Breast epithelium (tissue), 4 donors: ENCODE measurements around the gene ASS1. TPM values are rescaled to one million over a fixed set of nuclear protein-coding genes. Genes with fewer than 3 reads are reported as not detected.

Experiments
- DNase-seq, 2 donors: peaks; one replicate each; pipeline ENCODE4 v3.0.0-alpha.2; 2019; ENCODE audit warnings: low spot score in 2 of 2
- H3K27ac ChIP-seq, 2 donors: fragments of 200-600 bp; sonication (generic) in 1 of 2; one replicate each; pipeline ENCODE4 v1.5.1; 2016 to 2019; ENCODE audit warnings: mild to moderate bottlenecking in 1 of 2
- H3K27me3 ChIP-seq, 2 donors: fragments of 200-600 bp; sonication (generic) in 1 of 2; one replicate each; pipeline versions ENCODE4 v1.5.1 to v1.6.0; 2017 to 2019; ENCODE audit warnings: control low read depth in 1 of 2, mild to moderate bottlenecking in 1 of 2
- H3K36me3 ChIP-seq: fragments of 200-600 bp; one replicate; pipeline ENCODE4 v1.5.1; 2019
- H3K4me1 ChIP-seq, 2 donors: fragments of 200-600 bp; sonication (generic); one replicate each; pipeline ENCODE4 v1.5.1; 2016 to 2019; ENCODE audit warnings: control low read depth in 1 of 2
- H3K4me3 ChIP-seq, 3 donors: fragments of 200-600 bp; sonication (generic); 1 replicate in 2 of 3; 2 replicates in 1 of 3; pipeline ENCODE4 v1.5.1; 2016 to 2019; ENCODE audit warnings: mild to moderate bottlenecking in 3 of 3, moderate library complexity in 2 of 3
- H3K9me3 ChIP-seq, 2 donors: fragments of 200-600 bp; sonication (generic) in 1 of 2; one replicate each; pipeline ENCODE4 v1.5.1; 2016 to 2019; ENCODE audit warnings: control low read depth in 1 of 2
- POLR2A ChIP-seq: fragments of 450-650 bp; IDR thresholded peaks from one replicate; pipeline ENCODE4 v1.6.1; 2016; ENCODE audit warnings: antibody characterized with exemption, mild to moderate bottlenecking, moderate library complexity
- POLR2AphosphoS5 ChIP-seq, 3 donors: sonication (generic); formaldehyde crosslinking; IDR thresholded peaks; one replicate each; pipeline ENCODE4 v1.6.1; 2017; ENCODE audit warnings: antibody characterized with exemption in 3 of 3
- intact Hi-C: fragments of 100-400 bp; cut with DNase I; formaldehyde crosslinking; loops from one replicate; pipeline ENCODE4 v1.15.1; 2023; ENCODE audit warnings: low total_unique reads
- total RNA-seq, 3 donors: library from RNA; depleted of rRNA; stranded (reverse); fragments of >200 nt; gene quantifications; one replicate each; pipeline ENCODE4 v1.1.0, GENCODE V29; 2016
- TF ChIP-seq, protein P1 (sequence below), 3 donors: fragments of 450-650 bp; IDR thresholded peaks; one replicate each; pipeline ENCODE4 v1.5.1; 2016 to 2017; ENCODE audit warnings: antibody characterized with exemption in 3 of 3, mild to moderate bottlenecking in 3 of 3, moderate library complexity in 3 of 3

Gene ASS1
- total RNA-seq, 3 donors from 2014 or later: 167 to 514 (median 190) TPM

DNA sequence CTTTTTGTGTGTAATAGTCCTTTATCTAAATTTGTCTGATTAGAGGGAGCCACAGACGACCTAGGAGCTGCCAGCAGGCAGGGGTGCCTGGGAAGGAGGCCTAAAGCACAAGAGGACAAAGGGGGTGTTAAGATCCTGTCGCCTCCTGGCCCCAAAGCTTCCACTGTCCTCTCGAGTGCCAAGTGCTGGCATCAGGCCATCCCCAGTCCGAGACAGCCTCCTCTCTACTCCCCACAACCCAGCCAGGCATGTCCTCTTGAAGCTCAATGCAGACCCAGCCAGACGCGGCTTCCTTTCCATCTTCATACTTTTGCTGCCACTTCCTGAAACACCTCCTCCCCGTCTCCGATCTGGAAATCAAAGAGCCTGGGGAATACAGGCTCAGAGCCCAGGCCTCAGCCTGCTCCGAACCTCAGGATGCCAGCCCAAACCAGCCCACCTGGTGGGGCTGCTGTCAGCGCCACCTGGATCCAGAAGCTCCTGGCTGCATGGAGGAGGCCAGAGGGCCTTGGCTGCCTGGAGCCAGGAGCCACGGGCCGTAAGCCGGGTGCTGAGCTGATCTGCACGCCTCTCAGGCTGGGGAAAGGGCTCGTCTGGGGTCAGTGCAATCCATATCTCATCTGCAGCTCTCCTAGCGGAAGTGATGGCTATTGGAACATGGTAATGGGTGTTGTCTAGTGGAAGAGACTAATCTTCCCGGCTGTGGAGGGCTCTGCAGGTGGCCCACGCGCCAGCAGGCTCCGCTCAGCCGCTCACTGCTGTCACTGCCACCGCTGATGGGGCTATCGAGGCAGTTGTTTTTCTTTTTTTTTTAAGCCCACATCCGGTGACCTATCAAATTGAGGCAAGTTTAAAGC lies 74.4 kb downstream of the ASS1 start:
- TF ChIP-seq POLR2A (no peak), POLR2AphosphoS5 (IDR thresholded peaks at IDR 0.05) (no peak)
- TF ChIP-seq, protein P1, sequence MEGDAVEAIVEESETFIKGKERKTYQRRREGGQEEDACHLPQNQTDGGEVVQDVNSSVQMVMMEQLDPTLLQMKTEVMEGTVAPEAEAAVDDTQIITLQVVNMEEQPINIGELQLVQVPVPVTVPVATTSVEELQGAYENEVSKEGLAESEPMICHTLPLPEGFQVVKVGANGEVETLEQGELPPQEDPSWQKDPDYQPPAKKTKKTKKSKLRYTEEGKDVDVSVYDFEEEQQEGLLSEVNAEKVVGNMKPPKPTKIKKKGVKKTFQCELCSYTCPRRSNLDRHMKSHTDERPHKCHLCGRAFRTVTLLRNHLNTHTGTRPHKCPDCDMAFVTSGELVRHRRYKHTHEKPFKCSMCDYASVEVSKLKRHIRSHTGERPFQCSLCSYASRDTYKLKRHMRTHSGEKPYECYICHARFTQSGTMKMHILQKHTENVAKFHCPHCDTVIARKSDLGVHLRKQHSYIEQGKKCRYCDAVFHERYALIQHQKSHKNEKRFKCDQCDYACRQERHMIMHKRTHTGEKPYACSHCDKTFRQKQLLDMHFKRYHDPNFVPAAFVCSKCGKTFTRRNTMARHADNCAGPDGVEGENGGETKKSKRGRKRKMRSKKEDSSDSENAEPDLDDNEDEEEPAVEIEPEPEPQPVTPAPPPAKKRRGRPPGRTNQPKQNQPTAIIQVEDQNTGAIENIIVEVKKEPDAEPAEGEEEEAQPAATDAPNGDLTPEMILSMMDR (IDR thresholded peaks at IDR 0.05): no peak
- H3K27me3 ChIP-seq: peaks cover 0 to 4% of the 10 kb centered on the region in 2 donors
- no peaks in the 10 kb centered on the region for H3K4me1 ChIP-seq
- intact Hi-C loops: no loop called here
- H3K4me3 ChIP-seq: no peak overlapping the region
- H3K36me3 ChIP-seq: no peaks in the 10 kb centered on the region
- no peaks in the 10 kb centered on the region for H3K9me3 ChIP-seq
- DNase-seq: no peak
- no peak overlapping the region for H3K27ac ChIP-seq

DNA sequence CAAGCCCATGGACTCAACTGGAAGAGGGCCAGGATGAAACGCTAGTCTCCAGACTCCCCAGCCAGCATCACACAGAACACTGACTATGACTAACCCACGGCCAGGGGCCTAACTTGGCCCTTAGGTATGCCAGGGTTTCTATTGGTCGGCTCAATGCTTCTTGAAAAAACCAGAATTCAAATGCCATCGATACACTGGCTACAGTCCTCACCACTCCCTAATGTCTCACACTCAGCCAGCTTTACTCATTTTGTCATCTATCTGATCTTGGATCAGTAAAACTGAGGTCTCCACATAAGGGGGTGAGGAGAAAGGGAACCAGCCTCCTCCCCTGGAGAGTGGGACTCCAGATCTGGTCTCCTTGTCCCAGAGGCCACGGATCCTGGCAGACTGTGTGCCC lies 75.2 kb downstream of the ASS1 start:
- no peak for TF ChIP-seq POLR2A
- TF ChIP-seq, protein P1 (IDR thresholded peaks at IDR 0.05): no peak
- TF ChIP-seq POLR2AphosphoS5 (IDR thresholded peaks at IDR 0.05): no peak
- DNase-seq: no peak
- Histone ChIP-seq H3K27ac (no peak overlapping the region), H3K27me3 (peaks cover 0 to 6% of the 10 kb centered on the region in 2 donors), H3K9me3 (no peaks in the 10 kb centered on the region), H3K4me1 (no peaks in the 10 kb centered on the region), H3K36me3 (no peaks in the 10 kb centered on the region), H3K4me3 (no peak overlapping the region)
- intact Hi-C loops: no loop called here

DNA sequence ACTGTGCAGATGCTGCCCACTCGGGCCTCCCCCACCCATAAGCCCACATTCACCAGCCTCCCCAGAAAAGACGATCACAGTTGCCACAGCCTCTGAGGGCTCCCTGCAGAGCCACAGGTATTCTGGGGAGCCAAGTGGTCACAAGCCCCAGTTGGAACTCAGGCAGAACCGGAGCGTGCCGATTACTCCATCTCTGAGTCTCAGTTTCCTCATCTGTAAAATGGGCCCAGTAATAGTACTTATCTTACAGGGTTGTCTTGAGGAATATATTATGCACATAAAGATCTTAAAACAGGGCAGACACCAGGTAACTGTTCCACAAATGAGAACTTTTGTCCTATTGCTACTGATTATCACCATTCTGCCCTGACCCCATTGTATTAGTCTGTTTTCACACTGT lies 77.0 kb downstream of the ASS1 start:
- no peak for DNase-seq
- Histone ChIP-seq H3K4me3 (no peak overlapping the region), H3K27me3 (peaks cover 0 to 6% of the 10 kb centered on the region in 2 donors), H3K27ac (no peak overlapping the region), H3K36me3 (no peaks in the 10 kb centered on the region), H3K9me3 (no peaks in the 10 kb centered on the region), H3K4me1 (no peaks in the 10 kb centered on the region)
- TF ChIP-seq POLR2A (no peak), POLR2AphosphoS5 (IDR thresholded peaks at IDR 0.05) (no peak)
- TF ChIP-seq, protein P1 (IDR thresholded peaks at IDR 0.05): no peak
- intact Hi-C loops: no loop called here

DNA sequence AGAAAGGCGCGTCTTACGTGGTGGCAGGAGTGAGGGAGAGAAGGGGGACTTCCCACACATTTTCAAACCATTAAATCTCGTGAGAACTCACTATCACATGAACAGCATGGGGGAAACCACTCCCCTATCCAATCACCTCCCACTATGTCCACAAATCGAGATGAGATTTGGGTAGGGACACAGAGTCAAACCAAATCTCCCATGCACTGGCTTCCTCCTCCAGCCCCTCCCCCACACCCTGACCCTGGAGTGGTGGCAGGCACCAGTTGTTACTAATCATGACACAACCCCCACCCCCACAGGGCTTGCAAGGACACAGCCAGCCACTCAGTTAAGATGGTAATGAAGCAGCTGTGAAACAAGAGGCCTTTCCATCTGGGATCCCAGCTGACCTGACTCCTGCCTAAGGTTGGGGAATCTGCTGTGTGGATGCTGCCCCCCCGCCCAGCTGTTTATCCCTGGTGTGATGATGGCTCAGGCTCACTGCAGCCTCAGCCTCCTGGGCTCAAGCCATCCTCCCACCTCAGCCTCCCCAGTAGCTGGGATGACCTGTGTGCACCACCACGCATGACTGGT lies 77.6 kb downstream of the ASS1 start:
- no peaks in the 10 kb centered on the region for H3K9me3 ChIP-seq
- no peaks in the 10 kb centered on the region for H3K4me1 ChIP-seq
- H3K4me3 ChIP-seq: no peak overlapping the region
- H3K27me3 ChIP-seq: peaks cover 0 to 6% of the 10 kb centered on the region in 2 donors
- no peak for TF ChIP-seq POLR2A
- TF ChIP-seq, protein P1 (IDR thresholded peaks at IDR 0.05): no peak
- no peak for TF ChIP-seq POLR2AphosphoS5 (IDR thresholded peaks at IDR 0.05)
- DNase-seq: no peak
- H3K27ac ChIP-seq: no peak overlapping the region
- intact Hi-C loops: no loop called here
- no peaks in the 10 kb centered on the region for H3K36me3 ChIP-seq

DNA sequence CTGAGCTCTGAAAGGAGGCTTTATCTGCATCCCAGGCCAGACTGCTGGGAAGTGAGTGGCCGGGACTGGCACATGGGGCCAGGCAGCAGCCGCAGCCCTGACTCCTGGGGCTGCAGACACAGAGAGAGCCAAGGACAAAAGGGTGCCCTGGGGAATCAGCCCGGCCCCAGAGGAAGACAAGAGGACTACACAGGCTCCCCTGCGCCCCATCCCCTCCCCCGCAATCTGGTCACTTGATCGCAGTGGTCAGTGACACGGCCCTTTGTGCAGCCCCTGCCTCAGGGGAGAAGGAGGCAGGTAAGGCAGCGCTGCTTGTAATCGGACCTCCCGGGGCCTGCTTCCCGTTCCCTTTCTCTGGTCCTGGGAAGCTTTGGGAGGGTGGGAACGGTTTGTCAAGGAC lies 79.2 kb downstream of the ASS1 start:
- Histone ChIP-seq H3K4me1 (no peaks in the 10 kb centered on the region), H3K27ac (no peak overlapping the region), H3K36me3 (no peaks in the 10 kb centered on the region), H3K9me3 (no peaks in the 10 kb centered on the region), H3K4me3 (no peak overlapping the region), H3K27me3 (peaks cover 0 to 6% of the 10 kb centered on the region in 2 donors)
- DNase-seq: no peak
- TF ChIP-seq, protein P1 (IDR thresholded peaks at IDR 0.05): no peak
- TF ChIP-seq POLR2AphosphoS5 (IDR thresholded peaks at IDR 0.05) (no peak), POLR2A (no peak)
- intact Hi-C loops: no loop called here
